HG02884 (cell line): ENCODE data around the gene POTEI.
"Not testable (repeated sequence)": the region's sequence is repeated elsewhere in the genome, so short reads cannot be mapped to it uniquely, and the experiment has no call there.

Source experiments
- ATAC-seq: cut with Tn5 transposase; IDR thresholded peaks from one replicate; pipeline ENCODE4 v1.9.1; 2021; ENCODE audit warnings: mild to moderate bottlenecking, moderate library complexity; ENCODE audit not compliant: unreplicated experiment

POTEI gene

GRCh38 chr2:130509228-130509627 lies at the start of gene POTEI:
TSS of gene POTEI (minus strand) at chr2:130509328. CDS start at chr2:130509235, 93 bp downstream.
- ATAC-seq, result not testable (repeated sequence)

DNA sequence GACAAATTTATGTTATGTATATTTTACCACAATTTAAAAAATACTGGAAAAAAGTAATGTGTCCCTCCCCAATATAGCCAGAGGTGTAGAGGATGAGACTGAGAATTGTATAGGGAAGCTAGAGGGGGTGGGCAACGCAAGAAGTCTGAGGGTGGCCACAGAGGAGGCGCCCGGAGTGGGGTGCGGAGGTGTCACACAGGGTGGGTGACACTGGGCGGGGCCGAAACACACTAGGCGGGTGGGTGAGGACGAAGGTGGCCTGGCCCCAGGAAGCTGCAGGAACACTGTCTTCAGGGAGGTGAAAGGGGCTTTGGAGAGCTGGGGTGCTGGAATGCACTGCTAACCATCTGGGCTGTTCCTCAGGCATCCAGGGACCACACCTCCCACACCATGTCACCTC lies 47.3 kb upstream of the POTEI start:
- not testable (repeated sequence) for ATAC-seq

GRCh38 chr2:130554178-130554577 lies 45.0 kb upstream of the POTEI start:
- not testable (repeated sequence) for ATAC-seq

GRCh38 chr2:130549475-130549874 lies 40.3 kb upstream of the POTEI start:
- not testable (repeated sequence) for ATAC-seq

DNA sequence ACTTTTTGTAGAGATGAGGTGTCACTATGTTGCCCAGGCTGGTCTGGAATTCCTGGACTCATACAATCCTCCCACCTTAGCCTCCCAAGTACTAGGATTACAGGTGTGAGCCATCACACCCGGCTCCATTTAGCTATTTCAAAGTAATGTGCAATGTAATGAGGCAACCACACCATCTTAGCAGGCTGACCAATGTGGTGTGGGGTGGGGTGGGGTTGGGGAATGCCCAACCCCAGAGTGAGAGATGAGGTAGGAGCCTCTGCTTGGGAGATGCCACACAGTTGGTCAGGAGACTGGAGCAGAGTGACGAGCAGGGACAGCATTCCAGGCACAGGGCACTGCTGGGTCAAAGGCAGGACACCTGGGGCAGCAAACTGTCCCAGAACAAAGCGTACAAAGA lies 39.3 kb upstream of the POTEI start:
- not testable (repeated sequence) for ATAC-seq

GRCh38 chr2:130544978-130545377 lies 35.9 kb upstream of the POTEI start:
- not testable (repeated sequence) for ATAC-seq

DNA sequence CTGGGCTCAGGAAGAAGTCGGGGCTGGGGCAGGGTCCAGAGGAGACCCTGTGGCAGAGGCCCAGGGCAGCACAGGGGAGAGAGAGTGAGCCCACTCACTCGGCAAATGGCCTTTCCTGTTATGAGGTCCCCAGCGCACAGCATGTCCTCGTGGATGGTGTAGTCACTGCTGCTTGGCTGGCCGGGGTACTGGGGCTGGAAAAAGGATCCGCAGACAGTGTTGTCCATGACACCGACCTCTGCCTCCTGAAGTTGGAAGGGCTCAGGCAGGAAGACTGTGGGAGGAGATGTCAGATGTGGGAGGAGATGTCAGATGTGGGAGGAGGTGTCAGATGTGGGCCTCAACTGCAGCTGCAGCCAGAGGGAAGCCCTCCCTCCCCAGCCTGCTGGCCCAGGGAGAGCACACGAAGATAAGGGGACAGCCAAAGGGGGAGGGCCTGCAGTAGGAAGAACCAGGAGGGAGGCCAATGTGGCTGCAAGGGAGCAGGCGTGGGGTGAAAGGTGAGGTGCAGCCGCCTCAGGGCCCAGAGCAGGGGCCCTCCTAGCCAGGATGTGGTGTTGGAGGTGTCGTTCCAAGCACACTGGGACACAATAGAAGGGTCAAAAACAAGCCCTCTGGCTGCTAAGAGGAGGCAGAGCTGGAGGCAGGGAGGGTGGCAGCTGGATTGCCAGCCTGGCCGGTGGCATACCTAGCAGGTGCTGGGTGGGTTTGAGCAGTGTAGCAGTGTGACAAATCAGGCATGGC lies 34.8 kb upstream of the POTEI start:
- ATAC-seq, result not testable (repeated sequence)

DNA sequence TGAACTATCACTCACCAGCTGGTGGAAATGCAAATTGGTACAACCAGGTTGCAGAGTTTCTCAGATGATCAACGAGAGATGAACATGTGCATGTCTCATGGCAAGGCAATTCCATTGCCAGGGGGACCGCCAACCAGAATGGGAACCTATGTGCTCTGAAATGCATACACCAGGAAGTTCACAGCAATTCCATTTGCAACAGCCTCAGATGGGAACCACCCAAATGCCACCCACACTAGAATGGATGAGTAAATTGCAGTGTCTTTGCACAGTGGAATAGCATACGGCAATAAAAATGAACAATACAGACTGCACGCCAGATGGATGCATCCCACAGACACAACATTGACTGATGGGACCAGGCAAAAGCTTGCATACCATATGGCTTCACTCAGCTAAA lies 33.7 kb upstream of the POTEI start:
- ATAC-seq, result not testable (repeated sequence)

DNA sequence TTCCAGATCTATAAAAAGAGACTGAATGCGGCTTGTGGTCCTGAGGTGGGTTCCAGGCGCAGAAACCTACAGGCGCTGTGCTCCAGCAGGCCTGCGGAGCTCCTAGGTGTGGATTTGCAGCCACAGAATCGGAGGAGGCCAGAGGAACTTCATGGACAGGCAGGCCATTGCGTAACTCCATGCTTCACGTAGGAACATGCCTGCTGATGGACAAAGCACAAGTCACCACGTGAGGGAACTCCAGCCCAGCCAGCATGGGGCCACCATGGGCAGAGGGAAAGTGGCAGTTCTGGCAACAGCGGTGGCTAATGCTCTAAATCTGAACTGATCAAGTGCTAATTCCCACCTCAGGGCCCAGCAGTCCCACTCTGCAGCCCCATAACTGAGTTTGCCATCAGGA lies 29.1 kb upstream of the POTEI start:
- not testable (repeated sequence) for ATAC-seq

- not testable (repeated sequence) for ATAC-seq
Measured at GRCh38 chr2:130536654-130537053, 27.5 kb upstream of the POTEI start.

- not testable (repeated sequence) for ATAC-seq
Measured at GRCh38 chr2:130531672-130532071, 22.5 kb upstream of the POTEI start.

DNA sequence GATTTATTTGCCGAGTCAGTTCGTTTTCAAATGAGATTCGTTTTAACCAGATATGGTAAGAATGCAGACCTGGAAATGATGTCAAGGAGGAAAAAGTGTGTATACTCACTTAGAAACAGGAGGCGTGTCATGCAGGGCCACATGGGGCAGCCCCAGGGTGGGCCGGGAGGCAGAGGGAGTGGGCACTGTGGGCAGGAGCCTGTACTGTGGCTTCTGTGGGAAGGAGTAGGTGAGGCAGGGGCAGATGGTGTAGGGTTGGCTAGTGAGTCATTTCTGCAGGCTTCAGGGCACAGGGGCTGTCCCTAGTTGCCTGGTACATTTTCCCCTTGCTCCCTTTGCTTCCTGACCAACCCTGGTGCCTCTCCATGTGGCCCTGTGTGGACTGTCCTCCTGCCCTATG lies 22.1 kb upstream of the POTEI start:
- peak; percentile 70 for ATAC-seq

DNA sequence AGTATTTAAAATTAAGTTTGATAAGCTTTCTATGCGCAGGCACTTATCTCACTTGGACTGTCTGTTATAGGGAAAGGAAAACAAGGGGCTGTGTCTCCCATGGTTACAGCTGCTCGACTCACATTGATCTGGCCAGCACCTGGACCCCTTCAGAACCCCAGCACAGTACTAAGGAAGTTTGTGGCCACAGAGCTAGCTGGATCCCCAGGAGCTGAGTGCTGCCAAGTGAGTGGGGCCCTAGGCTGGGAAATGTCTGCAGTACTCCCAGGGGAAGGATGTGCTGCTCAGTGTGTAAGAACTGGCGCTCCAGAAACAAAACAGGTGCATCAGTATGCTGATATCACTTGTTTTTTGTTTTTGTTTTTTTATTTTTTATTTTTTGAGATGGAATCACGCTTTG lies 21.1 kb upstream of the POTEI start:
- not testable (repeated sequence) for ATAC-seq

DNA sequence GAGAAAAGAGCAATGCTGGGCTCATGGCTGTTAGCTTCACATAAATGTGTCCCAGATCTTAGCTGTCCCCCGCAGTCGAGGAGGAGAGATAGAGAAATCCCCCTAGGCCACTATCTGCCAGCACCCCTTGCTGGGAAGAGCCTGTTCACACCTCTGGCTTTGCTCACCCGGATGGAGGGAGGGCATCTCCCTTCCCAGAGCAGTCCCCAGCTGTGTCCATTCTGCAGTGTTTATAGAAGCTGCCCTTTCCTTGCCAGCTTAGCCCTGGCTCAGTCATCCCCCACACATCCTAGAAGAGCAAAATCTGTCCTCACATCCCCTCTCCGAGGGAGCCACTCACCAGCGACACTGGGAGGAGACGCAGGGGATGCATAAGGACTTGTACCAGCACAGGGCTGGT lies 20.4 kb upstream of the POTEI start:
- not testable (repeated sequence) for ATAC-seq

DNA sequence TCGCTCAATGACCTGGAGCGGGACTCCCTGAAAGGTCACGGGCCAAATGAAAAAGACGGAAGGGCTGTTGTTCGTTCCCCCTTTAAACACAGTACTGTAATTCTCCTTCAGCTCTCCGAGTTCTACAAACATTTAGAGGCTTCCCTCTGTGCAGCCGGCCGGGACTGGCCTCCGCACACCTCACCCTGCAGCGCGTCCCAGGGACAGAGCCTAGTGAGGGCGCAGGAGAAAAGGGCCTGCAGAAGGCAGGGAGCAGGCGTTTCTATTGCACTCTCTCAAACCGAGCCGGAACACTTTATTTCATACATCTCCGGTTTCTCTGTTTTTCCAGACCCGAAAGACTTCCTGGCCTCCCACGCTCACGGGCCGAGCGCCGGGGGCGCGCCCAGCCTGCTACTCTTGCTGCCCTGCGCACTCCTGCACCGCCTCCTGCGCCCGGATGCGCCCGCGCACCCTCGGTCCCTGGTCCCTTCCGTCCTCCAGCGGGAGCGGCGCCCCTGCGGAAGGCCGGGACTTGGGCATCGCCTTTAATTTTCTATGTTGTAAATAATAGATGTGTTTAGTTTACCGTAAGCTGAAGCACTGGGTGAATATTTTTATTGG lies 18.3 kb upstream of the POTEI start:
- not testable (repeated sequence) for ATAC-seq

GRCh38 chr2:130522390-130522789 lies 13.3 kb upstream of the POTEI start:
- ATAC-seq, result not testable (repeated sequence)

DNA sequence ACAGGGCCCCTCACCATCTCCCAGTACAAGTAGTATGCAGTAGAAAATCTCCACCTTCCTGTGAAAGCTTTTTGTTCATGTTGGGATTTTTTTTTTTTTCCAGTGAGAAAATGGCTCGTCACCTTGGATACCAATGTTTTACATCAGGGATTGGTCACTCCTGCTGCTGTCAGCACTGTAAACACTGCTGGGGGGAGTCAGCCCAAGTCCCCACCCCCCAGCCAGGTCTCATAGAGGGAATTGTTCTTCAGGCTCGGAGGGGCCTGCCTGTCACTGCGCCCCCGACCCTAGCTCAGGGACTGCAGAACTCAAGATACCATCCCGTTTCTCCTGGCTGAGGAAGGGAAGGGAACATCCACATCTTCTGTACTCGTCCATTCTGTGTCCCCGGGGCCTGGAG lies 11.9 kb upstream of the POTEI start, which contains the start of gene CFC1B:
Gene CFC1B, plus strand, starts transcription at position 231 of the 400 bp plus-strand sequence. CDS start 263 bp downstream, outside the sequence.
- not testable (repeated sequence) for ATAC-seq

DNA sequence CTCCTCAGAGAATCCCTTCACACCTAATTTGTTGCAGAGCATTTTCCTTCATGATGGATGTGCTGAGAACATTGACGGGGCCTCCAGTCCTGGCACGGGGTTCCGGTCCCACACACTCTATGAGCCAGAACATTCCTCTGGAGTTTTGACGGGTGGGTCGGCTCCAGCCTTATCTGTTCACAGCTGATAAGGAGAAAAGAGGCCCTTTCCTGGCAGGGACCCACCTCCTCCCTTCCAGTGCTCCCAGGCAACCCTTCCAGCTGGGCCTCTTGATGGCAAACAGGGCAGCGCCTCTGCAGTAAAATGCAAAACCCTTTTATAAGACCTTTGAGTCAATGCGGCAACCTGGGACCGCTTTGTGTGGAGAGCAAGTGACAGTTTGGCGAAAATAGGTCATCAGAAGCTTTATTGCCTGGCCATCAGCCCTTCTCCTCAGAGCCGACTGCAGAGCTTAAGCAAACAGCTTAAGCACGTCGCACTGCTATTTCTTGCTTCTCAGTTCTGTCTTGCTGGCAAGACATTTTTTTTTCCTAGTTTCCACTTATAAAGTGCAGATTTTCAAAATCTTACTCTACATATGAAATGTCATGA lies 9.5 kb upstream of the POTEI start:
- ATAC-seq, result not testable (repeated sequence)

DNA sequence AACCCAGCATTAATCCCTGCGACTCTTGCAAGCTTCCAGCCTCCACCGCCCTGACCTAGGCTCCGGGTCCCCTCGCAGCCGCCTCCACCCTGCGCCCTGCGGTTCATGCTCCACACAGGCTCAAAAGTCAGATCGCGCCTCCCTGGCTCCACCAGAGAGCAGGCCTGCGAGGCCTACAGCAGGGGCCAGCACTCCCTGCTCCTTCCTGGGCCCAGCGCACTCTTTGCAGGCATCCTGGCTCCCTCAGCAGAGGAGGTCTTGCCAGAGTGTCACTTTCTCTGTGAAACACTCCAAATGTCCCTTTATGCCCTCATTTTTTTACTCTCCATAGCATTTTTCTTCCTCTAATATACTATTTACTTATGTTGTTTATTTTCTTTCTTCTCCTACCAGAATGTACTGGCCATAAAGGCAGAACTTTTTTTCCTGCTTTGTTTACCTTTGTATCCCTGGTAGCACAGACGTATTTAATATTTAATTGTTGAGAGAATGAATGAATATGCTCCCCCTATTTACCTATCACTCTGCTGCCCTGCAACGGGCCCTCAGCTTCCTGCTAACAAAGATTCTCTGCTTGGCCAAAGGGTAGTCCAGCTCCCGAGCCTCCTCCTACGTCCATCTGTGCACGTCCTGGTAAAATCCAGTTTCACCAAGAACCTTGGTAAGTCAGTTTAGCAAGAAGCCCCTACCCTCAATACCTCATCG lies 2.8 kb upstream of the POTEI start:
- not testable (repeated sequence) for ATAC-seq

DNA sequence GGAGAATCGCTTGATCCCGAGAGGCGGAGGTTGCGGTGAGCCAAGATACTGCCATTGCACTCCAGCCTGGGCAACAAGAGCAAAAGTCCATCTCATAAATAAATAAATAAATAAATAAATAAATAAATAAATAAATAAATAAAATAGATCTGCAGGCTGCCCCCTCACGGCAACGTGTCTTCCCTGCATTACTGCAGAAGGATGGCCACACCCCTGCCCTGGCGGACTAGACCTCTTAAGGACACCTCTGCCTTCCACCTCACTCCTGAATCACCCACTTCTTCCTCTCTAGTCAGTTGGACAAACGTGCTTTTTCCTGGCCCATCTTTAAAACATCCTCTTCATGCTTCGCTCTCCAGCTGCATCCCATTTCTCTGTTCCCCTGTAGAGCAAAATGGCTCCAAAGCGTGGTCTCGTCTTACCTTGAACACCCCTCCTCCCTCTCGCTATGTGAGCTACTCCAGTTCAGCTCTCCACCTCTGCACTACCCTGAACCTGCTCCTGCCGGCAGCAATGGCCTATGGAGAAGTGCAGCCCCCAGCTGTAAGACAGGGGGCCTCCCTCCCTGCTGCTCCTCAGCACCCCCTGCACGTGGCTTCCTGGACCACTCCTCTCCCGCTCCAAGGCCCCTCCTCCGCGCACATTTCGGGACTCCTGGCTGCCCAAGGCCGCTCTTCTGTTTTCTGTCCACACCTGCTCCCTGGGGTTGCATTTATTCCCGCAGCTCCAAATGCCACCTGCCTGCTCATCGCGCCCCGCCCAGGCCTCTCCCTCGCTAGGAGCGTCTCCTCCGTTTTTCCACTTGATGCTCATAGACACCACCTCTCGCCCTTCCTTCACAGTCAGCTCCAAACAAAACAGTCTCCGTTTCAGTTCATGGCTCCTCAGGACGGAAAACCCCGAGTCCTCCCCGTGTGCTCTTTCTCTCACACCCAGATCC lies 1.9 kb upstream of the POTEI start:
- not testable (repeated sequence) for ATAC-seq
